SK-N-SH treated with all-trans-retinoic acid at 6 μM for 48 hours (cell line): Measurements from ENCODE around the gene CFAP74.

Experiments used
- CREB5 ChIP-seq: fragments of 250-450 bp; sonication (Bioruptor Pico); IDR thresholded peaks from 2 replicates; pipeline ENCODE4 v1.5.1; 2020; ENCODE audit warnings: low read depth, mild to moderate bottlenecking, moderate library complexity
- RARB ChIP-seq: fragments of 250-450 bp; sonication (Bioruptor Pico); IDR thresholded peaks from 2 replicates; pipeline ENCODE4 v1.8.0; 2021; ENCODE audit warnings: mild to moderate bottlenecking, moderate library complexity
- TOX ChIP-seq: fragments of 250-450 bp; sonication (Bioruptor Pico); IDR thresholded peaks from 2 replicates; pipeline ENCODE4 v1.8.0; 2021; ENCODE audit warnings: mild to moderate bottlenecking, moderate library complexity, borderline replicate concordance
- ZNF565 ChIP-seq: fragments of 450-650 bp; formaldehyde crosslinking; conservative IDR thresholded peaks from 2 replicates; pipeline ENCODE4 v1.5.0; 2020; ENCODE audit warnings: low read depth, mild to moderate bottlenecking, moderate library complexity

- TF ChIP-seq ZNF565, result no peak
- no peak for TF ChIP-seq TOX (CRISPR knock-in tag)
- TF ChIP-seq CREB5 (CRISPR knock-in tag), result no peak
- no peak for TF ChIP-seq RARB (CRISPR knock-in tag)
These were observed 2.7 kb downstream of the CFAP74 start for GRCh38 chr1:2000850-2001249.
